ENCODE results near the gene PIGC.
A peak's percentile ranks its signal among the peaks of the same experiment; 100 is the strongest.
"Not testable (repeated sequence)": the region's sequence is repeated elsewhere in the genome, so short reads cannot be mapped to it uniquely, and the experiment has no call there.

The PIGC gene

GRCh38 chr1:172465617-172466016, 21.7 kb upstream of the PIGC start:
- DNase-seq: no peak

- DNase-seq: no peak
Observed at GRCh38 chr1:172460887-172461315, 17.0 kb upstream of the PIGC start.

DNA sequence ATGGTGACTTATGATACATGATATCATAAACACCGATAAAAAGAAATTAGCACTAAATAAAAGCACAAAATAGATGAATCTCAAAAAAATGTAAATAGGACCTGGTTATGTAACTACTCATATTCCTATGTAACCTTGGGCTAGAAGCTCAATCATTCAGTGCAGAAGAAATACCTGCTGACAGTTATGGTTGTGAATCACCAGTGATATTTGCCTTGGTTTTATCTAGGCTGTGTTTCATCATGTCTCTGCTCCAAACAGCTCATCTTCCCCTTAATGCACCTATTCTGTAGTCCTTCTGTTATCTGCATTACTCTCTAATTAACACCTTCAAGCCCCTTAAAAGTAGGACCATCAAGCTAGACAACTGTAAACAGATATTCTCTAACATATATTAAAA, 16.3 kb upstream of the PIGC start:
- no peak for DNase-seq

DNA sequence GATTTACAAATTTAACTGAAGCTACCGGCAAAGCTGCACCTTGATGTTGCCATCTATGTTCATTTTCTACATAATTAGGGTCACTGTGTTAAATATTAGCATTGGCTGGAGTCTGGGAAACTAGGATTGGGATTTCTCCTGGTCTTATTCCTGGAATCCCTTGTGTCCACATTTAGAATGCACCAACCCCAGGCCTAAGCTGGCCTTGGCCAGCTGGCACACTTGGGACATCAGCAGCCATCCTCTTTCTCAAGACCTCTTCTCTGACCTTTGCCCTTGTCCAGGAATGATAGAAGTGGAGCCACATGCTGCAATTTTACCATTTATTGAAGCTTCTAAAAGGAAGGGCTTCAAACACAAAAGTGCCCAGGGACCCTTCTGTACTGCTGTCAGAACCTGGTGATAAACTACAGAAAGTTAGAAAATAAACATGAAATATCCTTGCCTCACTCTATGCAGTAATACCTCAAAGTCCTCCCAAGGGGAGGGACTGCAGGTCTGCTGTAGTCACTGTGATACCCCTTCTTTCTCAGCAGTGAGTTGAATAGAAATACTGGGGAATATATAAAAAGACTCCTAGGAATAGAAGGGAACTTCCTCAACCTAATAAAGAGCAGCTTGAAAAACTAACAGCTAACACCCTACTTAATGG, 13.7 kb upstream of the PIGC start:
- DNase-seq: no peak

GRCh38 chr1:172456344-172456769, 12.5 kb upstream of the PIGC start:
- no peak for DNase-seq

DNA sequence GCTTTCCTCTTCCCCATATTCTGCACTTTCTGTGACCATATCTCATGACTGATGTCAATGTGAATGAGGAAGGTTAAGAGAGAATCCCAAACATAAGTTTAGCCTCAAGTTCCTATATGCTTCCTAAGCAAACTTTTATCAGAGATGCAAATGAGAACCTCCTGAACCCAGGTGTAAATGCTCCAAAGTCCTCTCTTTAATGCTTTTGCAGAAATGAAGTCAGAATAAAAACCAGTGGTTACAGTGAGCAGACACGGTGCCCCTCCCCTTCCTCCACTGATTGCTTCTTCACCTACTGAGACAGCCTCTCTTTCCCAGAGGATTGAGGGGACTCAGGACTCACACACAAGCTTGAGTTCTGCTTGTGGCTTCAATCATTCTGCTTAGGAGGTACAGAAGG, 11.6 kb upstream of the PIGC start:
- DNase-seq: no peak

GRCh38 chr1:172453607-172454006, 9.7 kb upstream of the PIGC start:
- DNase-seq: no peak

DNA sequence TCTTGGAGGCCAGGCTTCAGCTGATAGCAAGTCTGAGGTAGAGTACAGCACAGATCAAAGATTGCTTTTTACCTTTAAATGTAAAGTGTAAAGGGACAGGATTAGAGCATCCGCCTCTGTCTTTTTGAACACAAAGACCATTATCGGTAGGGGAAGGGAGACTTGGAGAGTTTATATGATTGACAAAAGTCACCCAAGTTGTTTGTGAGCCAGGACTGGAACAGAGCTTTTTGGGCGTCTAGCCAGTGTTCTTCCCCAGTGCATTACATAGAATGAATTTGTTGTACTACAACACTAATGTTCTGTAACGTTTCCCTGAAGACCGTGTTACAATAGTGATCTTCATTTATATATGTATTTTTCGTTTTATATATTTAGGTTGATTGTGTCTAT, 9.3 kb upstream of the PIGC start:
- DNase-seq: no peak

- no peak for DNase-seq
Observed at GRCh38 chr1:172452536-172453152, 8.8 kb upstream of the PIGC start.

- DNase-seq: peak; percentile 29
Observed at GRCh38 chr1:172451002-172451443, 7.2 kb upstream of the PIGC start.

DNA sequence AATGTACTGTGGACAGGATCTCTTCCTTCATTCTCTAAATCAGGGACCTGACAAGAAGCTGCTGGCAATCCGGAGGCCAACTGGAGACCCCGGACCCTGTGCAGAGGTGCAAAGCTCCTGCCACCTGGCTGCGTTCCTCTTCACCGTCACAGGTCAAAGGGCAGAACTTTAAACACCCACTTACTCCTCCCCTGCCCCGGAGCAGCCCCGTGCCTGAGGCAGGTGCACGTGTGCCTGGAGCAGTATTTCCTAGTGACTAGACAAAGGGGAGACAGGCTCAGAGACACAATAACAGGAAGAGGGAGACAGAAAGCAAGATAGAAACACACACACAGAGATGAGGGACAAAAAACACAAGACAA, 6.6 kb upstream of the PIGC start:
- DNase-seq: peak; percentile 11

DNA sequence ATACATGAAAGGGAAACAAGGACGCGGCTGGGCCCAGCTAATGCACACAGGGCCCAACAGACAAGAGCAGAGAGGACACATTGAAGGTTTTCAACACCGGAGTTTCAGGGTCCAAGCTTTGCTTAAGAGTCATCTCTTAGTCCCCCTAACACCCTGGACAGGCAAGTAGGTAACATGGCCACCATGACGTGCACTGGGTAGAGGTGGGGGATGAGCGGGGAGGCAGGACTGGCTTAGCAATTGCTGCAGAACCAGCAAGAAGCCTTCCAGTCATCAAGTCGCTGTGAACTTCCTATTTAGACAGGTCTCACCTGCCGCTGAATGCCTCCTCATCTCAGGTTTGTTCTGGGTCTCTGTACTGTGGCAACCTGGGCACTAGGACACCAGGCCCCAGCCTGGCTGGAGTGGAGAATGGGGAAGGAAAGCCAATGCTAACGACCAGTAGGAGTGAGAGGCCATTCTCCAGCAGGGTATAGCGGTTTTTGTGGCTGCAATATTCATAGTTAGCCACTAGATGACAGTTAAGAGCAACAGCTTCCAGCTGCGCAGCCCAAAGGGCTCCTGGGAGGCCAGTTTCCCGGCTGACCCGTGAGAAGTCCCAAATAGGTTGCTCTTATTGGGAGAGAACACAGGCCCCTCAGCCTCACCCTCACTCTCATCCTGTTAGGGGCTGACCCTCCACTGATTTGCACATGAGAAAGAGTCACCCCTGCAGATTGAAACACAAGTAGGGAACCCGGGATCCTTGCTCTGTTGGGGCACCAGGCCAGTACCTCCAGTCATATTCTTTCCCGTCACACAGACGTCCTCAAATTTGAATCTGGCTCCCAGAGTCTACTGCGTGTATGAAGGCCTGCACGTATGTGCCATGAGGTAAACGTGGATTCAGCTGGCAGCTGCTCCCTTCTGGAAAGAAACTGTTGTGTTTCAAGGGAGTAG, 6.0 kb upstream of the PIGC start:
- DNase-seq: peak; percentile 58

DNA sequence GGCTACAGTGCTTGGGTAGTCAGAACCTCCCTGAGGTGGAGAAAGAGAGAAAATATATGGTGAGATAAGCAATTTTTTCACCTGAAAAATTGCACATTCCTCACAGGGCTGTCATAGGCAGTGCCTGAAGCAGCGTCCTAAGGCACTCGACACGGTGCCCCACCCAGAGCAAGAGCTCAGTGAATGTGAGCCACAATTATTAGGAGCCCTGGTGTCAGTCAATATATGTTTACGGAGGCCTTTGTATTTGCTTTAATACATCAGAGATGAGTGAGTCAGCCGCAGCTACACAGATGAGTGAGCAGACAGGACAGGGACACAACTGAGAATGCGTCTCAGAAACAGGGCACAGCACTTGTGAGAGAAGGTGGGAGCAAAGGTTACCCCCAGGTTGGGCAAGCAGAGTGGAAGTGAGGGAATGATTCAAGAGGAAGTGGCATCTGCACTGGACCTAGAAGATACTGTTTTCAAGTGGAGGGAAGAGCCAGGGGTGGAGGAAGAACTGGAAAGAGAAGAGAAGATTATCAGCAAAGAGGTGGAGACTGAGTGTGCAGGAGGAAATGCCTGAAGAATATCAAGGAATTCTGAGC, 5.2 kb upstream of the PIGC start:
- DNase-seq: no peak

GRCh38 chr1:172447641-172448040, 3.8 kb upstream of the PIGC start:
- no peak for DNase-seq

- DNase-seq: no peak
Observed at GRCh38 chr1:172446547-172446946, 2.7 kb upstream of the PIGC start.

DNA sequence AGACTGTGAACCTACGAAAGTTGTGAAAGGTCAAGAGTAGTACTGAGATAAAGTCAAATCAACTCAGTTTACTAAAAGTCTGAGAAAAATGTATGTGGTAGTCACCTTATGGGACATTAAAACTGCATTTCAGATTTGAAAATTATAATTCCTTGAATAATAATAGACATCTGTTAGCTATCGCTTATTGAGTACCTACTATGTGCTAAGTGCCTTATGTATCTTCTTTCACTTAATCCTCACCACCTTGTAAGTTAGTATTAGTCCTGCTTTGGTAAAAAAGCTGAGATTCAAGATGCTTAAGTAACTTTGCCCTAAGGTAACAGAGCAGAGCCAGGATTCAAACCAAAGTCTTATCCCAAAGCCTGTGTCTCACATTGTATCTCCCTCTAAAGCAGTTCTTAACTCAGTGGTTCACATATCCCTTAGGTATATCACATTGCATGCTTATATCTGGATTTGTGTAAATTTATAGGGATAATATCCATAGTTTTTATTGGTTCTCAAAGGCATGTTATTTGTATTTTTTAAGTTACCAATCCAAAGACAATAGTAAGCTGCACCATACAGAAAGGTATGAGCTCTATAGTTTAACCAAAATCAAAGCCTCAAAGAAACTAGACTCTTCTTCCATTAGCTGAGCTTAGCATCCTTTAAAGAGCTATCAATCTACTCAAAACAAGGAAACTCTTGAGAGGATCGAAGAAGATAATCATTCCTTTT, 865 bp downstream of the PIGC start:
- no peak for DNase-seq

GRCh38 chr1:172442404-172442803, 1.5 kb downstream of the PIGC start:
- no peak for DNase-seq

- not testable (repeated sequence) for DNase-seq
Observed at GRCh38 chr1:172437183-172437582, 6.7 kb downstream of the PIGC start.

DNA sequence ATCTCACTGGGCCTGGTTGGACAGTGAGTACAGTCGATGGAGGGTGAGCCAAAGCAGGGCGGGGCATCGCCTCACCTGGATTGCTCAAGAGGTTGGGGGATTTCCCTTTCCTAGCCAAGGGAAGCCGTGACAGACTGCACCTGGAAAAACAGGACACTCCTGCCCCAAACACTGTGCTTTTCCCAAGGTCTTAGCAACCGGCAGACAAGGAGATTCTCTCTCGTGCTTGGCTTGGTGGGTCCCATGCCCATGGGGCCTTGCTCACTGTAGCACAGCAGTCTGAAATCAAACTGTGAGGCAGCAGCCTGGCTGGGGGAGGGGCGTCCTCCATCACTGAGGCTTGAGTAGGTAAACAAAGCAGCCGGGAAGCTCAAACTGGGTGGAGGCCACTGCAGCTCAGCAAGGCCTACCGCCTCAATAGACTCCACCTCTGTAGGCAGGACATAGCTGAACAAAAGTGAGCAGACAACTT, 12.1 kb downstream of the PIGC start:
- peak; percentile 20 for DNase-seq

DNA sequence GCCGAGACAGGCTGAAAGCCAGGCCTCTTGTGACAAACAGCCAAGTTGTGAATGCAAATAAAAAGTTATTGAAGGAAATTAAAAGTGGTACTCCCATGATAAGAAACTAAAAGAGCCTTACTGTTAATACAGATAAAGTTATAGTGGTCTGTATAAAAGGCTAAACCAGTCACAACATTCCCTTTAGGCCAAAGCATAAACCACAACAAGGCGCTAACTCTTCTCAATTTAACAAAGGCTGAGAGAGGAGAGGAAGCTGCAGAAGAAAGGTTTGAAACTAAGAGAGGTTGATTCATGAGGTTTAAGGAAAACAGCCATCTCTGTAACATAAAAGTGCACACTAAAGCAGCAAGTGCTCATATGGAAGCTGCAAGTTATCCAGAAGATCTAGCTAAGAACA, 12.7 kb downstream of the PIGC start:
- no peak for DNase-seq

DNA sequence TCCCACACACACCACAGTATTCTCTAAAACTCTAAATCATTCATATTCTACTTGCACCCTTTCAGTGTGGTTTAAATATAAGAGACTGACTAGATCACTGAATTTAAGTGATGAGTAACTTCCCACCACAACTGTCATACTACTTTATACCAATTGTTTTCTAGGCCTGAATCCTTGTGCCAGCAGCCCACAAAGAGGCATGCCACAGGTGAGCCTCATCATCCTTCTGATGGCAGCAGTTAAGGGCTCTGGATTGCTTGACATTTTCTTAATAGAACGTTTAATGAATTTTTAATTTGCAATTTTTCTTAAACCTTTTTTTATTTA, 13.8 kb downstream of the PIGC start:
- no peak for DNase-seq

DNA sequence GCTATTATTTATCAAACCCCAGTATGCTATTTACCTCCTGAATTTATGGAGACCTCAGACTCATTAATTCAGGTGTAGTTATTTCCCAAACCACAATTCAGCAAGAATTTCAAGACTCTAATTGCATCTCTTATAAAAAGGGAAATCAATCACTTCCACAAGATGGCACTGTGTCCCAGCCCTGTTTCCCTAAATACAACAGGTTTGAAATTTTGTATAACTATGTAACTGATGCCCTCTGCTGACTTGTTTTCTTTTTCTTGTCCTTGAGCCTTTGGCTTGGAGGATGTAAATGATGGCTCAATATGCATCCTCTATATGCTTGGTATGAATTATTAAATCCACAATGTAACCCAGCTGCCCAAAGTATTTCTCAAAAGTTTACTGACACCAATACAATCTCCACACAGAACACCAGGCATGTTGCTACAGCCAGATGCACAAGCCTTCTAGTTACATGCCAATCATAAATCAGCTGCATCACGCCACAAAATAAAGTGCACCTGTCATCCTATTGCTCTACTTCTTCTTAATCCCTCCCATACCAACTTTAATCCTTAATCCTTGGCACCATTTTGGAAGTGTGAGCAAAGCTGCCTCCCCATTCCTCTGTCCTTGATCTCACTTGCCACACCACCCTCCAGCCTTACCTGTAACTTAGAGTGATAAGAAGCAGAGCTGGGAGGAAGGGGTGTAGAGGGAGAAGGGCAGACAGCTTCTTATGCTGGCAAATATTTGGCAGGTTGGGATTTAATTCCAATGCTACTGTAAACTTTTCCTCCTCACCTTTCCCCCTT, 14.3 kb downstream of the PIGC start:
- peak; percentile 71 for DNase-seq

Measured in CD4-positive, alpha-beta T cell treated with Interleukin-10 for 1 hour (primary cell).